Measurements from ENCODE around the gene HILPDA. TPM values are rescaled to one million over a fixed set of nuclear protein-coding genes. Genes with fewer than 3 reads are reported as not detected.
A peak's percentile ranks its signal among the peaks of the same experiment; 100 is the strongest.
"Not testable (repeated sequence)": the region's sequence is repeated elsewhere in the genome, so short reads cannot be mapped to it uniquely, and the experiment has no call there.

The HILPDA gene
- polyA plus RNA-seq, 3 donors = 17.2 to 24.2 (median 23.8) TPM

GRCh38 chr7:128454808-128455542, 703 bp upstream of the HILPDA start:
- no peak for DNase-seq

GRCh38 chr7:128456255-128456725, 612 bp downstream of the HILPDA start:
- DNase-seq = no peak

GRCh38 chr7:128457385-128457784, 1.7 kb downstream of the HILPDA start:
- not testable (repeated sequence) for DNase-seq

- DNase-seq = no peak
Measured at GRCh38 chr7:128458956-128459355, 3.3 kb downstream of the HILPDA start.

GRCh38 chr7:128459394-128459878, 3.8 kb downstream of the HILPDA start:
- DNase-seq = peak; percentile 57

GRCh38 chr7:128462460-128462859, 6.8 kb downstream of the HILPDA start:
- no peak for DNase-seq

- not testable (repeated sequence) for DNase-seq
Measured at GRCh38 chr7:128463345-128463744, 7.7 kb downstream of the HILPDA start.

GRCh38 chr7:128463933-128464332, 8.3 kb downstream of the HILPDA start:
- not testable (repeated sequence) for DNase-seq

GRCh38 chr7:128466871-128467270, 11.2 kb downstream of the HILPDA start:
- not testable (repeated sequence) for DNase-seq

GRCh38 chr7:128476402-128477335, 21.0 kb downstream of the HILPDA start, which contains the start of gene METTL2B:
METTL2B (plus strand) TSS chr7:128476748; CDS start chr7:128476766, 18 bp downstream.
- peak; percentile 92 for DNase-seq

- not testable (repeated sequence) for DNase-seq
Measured at GRCh38 chr7:128477336-128477690, 21.6 kb downstream of the HILPDA start.

GRCh38 chr7:128479082-128479481, 23.4 kb downstream of the HILPDA start:
- DNase-seq = not testable (repeated sequence)

GRCh38 chr7:128488134-128488533, 32.5 kb downstream of the HILPDA start:
- not testable (repeated sequence) for DNase-seq

- DNase-seq = no peak
Measured at GRCh38 chr7:128497405-128497804, 41.7 kb downstream of the HILPDA start.

- DNase-seq = not testable (repeated sequence)
Measured at GRCh38 chr7:128505416-128505815, 49.7 kb downstream of the HILPDA start.

GRCh38 chr7:128506819-128507218, 51.1 kb downstream of the HILPDA start:
- not testable (repeated sequence) for DNase-seq

- DNase-seq = not testable (repeated sequence)
Measured at GRCh38 chr7:128507321-128507993, 51.8 kb downstream of the HILPDA start.
